Fibroblast of lung (primary cell): ENCODE data around the gene RASGRF2. TPM values are rescaled to one million over a fixed set of nuclear protein-coding genes. Genes with fewer than 3 reads are reported as not detected.

Experiments used
- DNase-seq, 2 donors: peaks; one replicate each; pipeline versions ENCODE4 v3.0.0 to v3.0.0-alpha.2; 2010; ENCODE audit warnings: low read depth in 2 of 2
- H2AFZ ChIP-seq: 2 replicates; pipeline ENCODE4 v1.5.1; 2012; ENCODE audit warnings: low read length, control low read depth, inconsistent platforms
- H3K27ac ChIP-seq: 2 replicates; pipeline ENCODE4 v1.5.1; 2011; ENCODE audit warnings: low read length, control low read depth; ENCODE audit not compliant: insufficient read depth
- H3K27me3 ChIP-seq: 2 replicates; pipeline ENCODE4 v1.5.1; 2011; ENCODE audit warnings: mild to moderate bottlenecking, low read length; ENCODE audit not compliant: control insufficient read depth, insufficient read depth
- H3K36me3 ChIP-seq: 2 replicates; pipeline ENCODE4 v1.5.1; 2011; ENCODE audit warnings: low read length; ENCODE audit not compliant: control insufficient read depth, insufficient read depth
- H3K4me1 ChIP-seq: 2 replicates; pipeline ENCODE4 v1.5.1; 2011; ENCODE audit warnings: low read length; ENCODE audit not compliant: control insufficient read depth, insufficient read depth; ENCODE audit errors: extremely low read depth
- H3K4me2 ChIP-seq: 2 replicates; pipeline ENCODE4 v1.5.1; 2011; ENCODE audit warnings: low read length, control low read depth; ENCODE audit not compliant: insufficient read depth; ENCODE audit errors: extremely low read depth
- H3K4me3 ChIP-seq, 4 experiments: fragments of 200-600 bp in 1 of 4; sonication (generic) in 1 of 4; replicated peaks in 1 of 4; 2 replicates each; pipeline ENCODE4 v1.5.1; 2011 to 2016; ENCODE audit warnings: low read length in 4 of 4, low read depth in 3 of 4, mild to moderate bottlenecking in 3 of 4, control low read depth in 2 of 4, inconsistent platforms in 1 of 4, mixed read lengths in 1 of 4; ENCODE audit not compliant: insufficient read depth in 1 of 4; ENCODE audit errors: control extremely low read depth in 1 of 4
- H3K79me2 ChIP-seq: 2 replicates; pipeline ENCODE4 v1.5.1; 2012; ENCODE audit warnings: mild to moderate bottlenecking, low read length, inconsistent platforms; ENCODE audit not compliant: control insufficient read depth, insufficient read depth
- H3K9ac ChIP-seq: 2 replicates; pipeline ENCODE4 v1.5.1; 2011; ENCODE audit warnings: mild to moderate bottlenecking, low read length, control low read depth; ENCODE audit not compliant: insufficient read depth
- H3K9me3 ChIP-seq: 2 replicates; pipeline ENCODE4 v1.5.1; 2012; ENCODE audit warnings: low read depth, low read length; ENCODE audit not compliant: control insufficient read depth, insufficient read depth
- H4K20me1 ChIP-seq: 2 replicates; pipeline ENCODE4 v1.5.1; 2011; ENCODE audit warnings: low read length; ENCODE audit not compliant: control insufficient read depth, insufficient read depth; ENCODE audit errors: extremely low read depth
- CTCF ChIP-seq, 2 donors: IDR thresholded peaks in 1 of 2; conservative IDR thresholded peaks in 1 of 2; 1 replicate in 1 of 2; 2 replicates in 1 of 2; pipeline ENCODE4 v1.5.1; 2011 to 2012; ENCODE audit warnings: low read length in 2 of 2, control low read depth in 1 of 2, inconsistent platforms in 1 of 2, low read depth in 1 of 2, mild to moderate bottlenecking in 1 of 2
- EZH2 ChIP-seq: IDR thresholded peaks from 2 replicates; pipeline ENCODE4 v1.5.1; 2012; ENCODE audit warnings: low read length, control low read depth, mild to moderate bottlenecking; ENCODE audit errors: missing control alignments
- polyA plus RNA-seq, 2 donors: library from polyadenylated mRNA; depleted of rRNA in 1 of 2; stranded (reverse) in 1 of 2; unstranded in 1 of 2; fragments of >200 nt; gene quantifications; 2 replicates each; pipeline ENCODE4 v1.2.1, GENCODE V29; 2011 to 2012; ENCODE audit warnings: missing spikeins in 1 of 2
- total RNA-seq: library from RNA; depleted of rRNA; stranded (reverse); fragments of >200 nt; gene quantifications from 2 replicates; pipeline ENCODE4 v1.2.1, GENCODE V29; 2014

Gene RASGRF2
- total and polyA plus RNA-seq, 2 donors (not counting 1 experiment from before 2014, with no cell fraction given): 3.5 to 19.5 TPM

GRCh38 chr5:81006947-81007636 is 46.9 kb downstream of the RASGRF2 start:
- TF ChIP-seq EZH2 (no peak), CTCF (conservative IDR thresholded peaks at IDR 0.05 in 1 of 2, IDR thresholded peaks at IDR 0.05 in 1 of 2; ENCODE audit: low read depth in 1 of 2, low read length in 2 of 2) (no peak)
- H2AFZ ChIP-seq: no peak overlapping the region

GRCh38 chr5:81007637-81008027 is 47.5 kb downstream of the RASGRF2 start:
- TF ChIP-seq CTCF (conservative IDR thresholded peaks at IDR 0.05 in 1 of 2, IDR thresholded peaks at IDR 0.05 in 1 of 2; ENCODE audit: low read depth in 1 of 2, low read length in 2 of 2) (no peak), EZH2 (no peak)
- H3K27me3 ChIP-seq: no peaks in the 10 kb centered on the region
- H3K4me3 ChIP-seq: no peak overlapping the region
- no peak for DNase-seq
- peaks cover 7% of the 10 kb centered on the region for H3K79me2 ChIP-seq
- no peak overlapping the region for H3K27ac ChIP-seq
- no peaks in the 10 kb centered on the region for H4K20me1 ChIP-seq
- no peaks in the 10 kb centered on the region for H3K9me3 ChIP-seq
- H3K4me2 ChIP-seq: no peak overlapping the region
- H3K36me3 ChIP-seq: no peaks in the 10 kb centered on the region
- no peak overlapping the region for H2AFZ ChIP-seq
- peaks cover 2% of the 10 kb centered on the region for H3K4me1 ChIP-seq
- no peak overlapping the region for H3K9ac ChIP-seq

More at GRCh38 chr5:81006947-81007636, 46.9 kb downstream of the RASGRF2 start:
- H3K9ac ChIP-seq: no peak overlapping the region
- DNase-seq: no peak
- no peak overlapping the region for H3K4me3 ChIP-seq
- H3K27ac ChIP-seq: no peak overlapping the region
- H3K27me3 ChIP-seq: no peaks in the 10 kb centered on the region
- no peaks in the 10 kb centered on the region for H3K9me3 ChIP-seq
- H4K20me1 ChIP-seq: no peaks in the 10 kb centered on the region
- H3K36me3 ChIP-seq: no peaks in the 10 kb centered on the region
- H3K79me2 ChIP-seq: peaks cover 7% of the 10 kb centered on the region
- H3K4me1 ChIP-seq: peaks cover 2% of the 10 kb centered on the region
- no peak overlapping the region for H3K4me2 ChIP-seq

DNA sequence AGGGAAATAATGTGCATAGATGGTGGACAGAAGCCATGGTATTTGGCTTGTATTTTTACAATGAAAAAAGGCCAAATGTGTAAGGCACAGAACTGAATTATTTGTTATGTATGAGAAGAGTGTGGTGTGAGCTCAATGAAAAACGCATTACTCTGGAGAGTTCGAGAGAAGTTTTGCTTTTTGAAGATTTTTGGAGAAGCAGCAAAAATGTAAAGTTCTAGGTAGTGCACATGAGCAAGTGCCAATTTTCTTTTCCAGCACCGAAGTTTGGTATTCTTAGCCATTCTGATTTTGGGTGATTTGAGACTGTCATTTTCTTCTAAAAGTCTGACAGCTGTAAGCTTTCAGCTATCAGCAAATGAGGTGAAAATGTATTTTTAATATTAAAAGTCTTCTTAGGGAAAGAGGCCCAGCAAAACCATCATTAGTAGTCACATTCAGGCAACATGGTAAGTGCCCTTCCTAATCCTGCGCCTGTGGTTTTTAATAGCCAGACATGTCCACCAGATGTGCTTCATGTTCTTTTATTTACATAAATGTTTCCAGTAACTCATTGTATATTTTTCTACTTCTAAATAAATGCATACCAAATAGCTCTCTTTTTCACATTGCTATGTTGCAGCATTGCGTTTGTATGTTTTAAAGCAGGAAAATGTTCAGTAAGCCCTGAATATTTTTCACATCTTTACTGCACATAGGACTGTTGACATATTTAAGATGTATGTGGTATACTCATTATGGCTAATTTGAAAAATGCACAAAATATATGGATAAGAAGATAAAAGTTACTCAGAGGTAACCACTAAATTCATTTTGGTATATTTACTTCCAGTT is 50.4 kb downstream of the RASGRF2 start:
- peaks cover 3% of the 10 kb centered on the region for H3K79me2 ChIP-seq
- H3K27ac ChIP-seq: no peak overlapping the region
- no peak overlapping the region for H2AFZ ChIP-seq
- no peaks in the 10 kb centered on the region for H4K20me1 ChIP-seq
- no peak overlapping the region for H3K4me3 ChIP-seq
- peak overlapping the region; percentile 15 for H3K4me2 ChIP-seq
- no peak overlapping the region for H3K9ac ChIP-seq
- H3K27me3 ChIP-seq: no peaks in the 10 kb centered on the region
- H3K4me1 ChIP-seq: peaks cover 2% of the 10 kb centered on the region
- TF ChIP-seq EZH2 (no peak), CTCF (conservative IDR thresholded peaks at IDR 0.05 in 1 of 2, IDR thresholded peaks at IDR 0.05 in 1 of 2; ENCODE audit: low read depth in 1 of 2, low read length in 2 of 2) (no peak)
- no peaks in the 10 kb centered on the region for H3K36me3 ChIP-seq
- DNase-seq: peak in 1 of 2 donors; percentile 71
- H3K9me3 ChIP-seq: no peaks in the 10 kb centered on the region
